PC-3 (cell line): Measurements from ENCODE around the gene OSTM1.
"Not testable (repeated sequence)": the region's sequence is repeated elsewhere in the genome, so short reads cannot be mapped to it uniquely, and the experiment has no call there.

Source experiments
- EZH2 ChIP-seq: fragments of 300-600 bp; sonication (generic); IDR thresholded peaks from one replicate; pipeline ENCODE4 v1.6.1; 2017; ENCODE audit warnings: antibody characterized with exemption, mild to moderate bottlenecking, low read length; ENCODE audit not compliant: unreplicated experiment
- EZH2phosphoT487 ChIP-seq: fragments of 300-600 bp; sonication (generic); IDR thresholded peaks from 2 replicates; pipeline ENCODE4 v1.6.1; 2018; ENCODE audit warnings: mild to moderate bottlenecking, antibody characterized with exemption, low read length, borderline replicate concordance

GRCh38 chr6:108016283-108016682, 58.3 kb downstream of the OSTM1 start:
- not testable (repeated sequence) for TF ChIP-seq EZH2phosphoT487, EZH2
